Liver (tissue), 9 donors: ENCODE data around the gene SKI. TPM values are rescaled to one million over a fixed set of nuclear protein-coding genes. Genes with fewer than 3 reads are reported as not detected.

Source experiments
- DNase-seq: peaks from one replicate; pipeline ENCODE4 v3.0.0-alpha.2; 2017; ENCODE audit warnings: low spot score
- H3K27ac ChIP-seq, 2 donors: one replicate each; pipeline ENCODE4 v1.7.0; 2013; ENCODE audit warnings: inconsistent platforms in 2 of 2, low read length in 2 of 2, control low read depth in 1 of 2, low read depth in 1 of 2, mild to moderate bottlenecking in 1 of 2
- H3K27me3 ChIP-seq, 4 donors: one replicate each; pipeline versions ENCODE4 v1.6.1 to v1.7.0; 2013; ENCODE audit warnings: low read length in 3 of 4, inconsistent platforms in 1 of 4, mild to moderate bottlenecking in 1 of 4, moderate library complexity in 1 of 4; ENCODE audit not compliant: control insufficient read depth in 4 of 4, insufficient read depth in 4 of 4
- H3K36me3 ChIP-seq, 4 donors: one replicate each; pipeline versions ENCODE4 v1.6.1 to v1.7.0; 2013; ENCODE audit warnings: low read length in 3 of 4, mild to moderate bottlenecking in 3 of 4, low read depth in 1 of 4, moderate library complexity in 1 of 4; ENCODE audit not compliant: control insufficient read depth in 4 of 4, insufficient read depth in 3 of 4
- H3K4me1 ChIP-seq, 4 donors: one replicate each; pipeline versions ENCODE4 v1.6.1 to v1.7.0; 2013; ENCODE audit warnings: low read length in 3 of 4, mild to moderate bottlenecking in 3 of 4, moderate library complexity in 1 of 4; ENCODE audit not compliant: control insufficient read depth in 4 of 4, insufficient read depth in 4 of 4
- H3K4me3 ChIP-seq, 3 donors: one replicate each; pipeline versions ENCODE4 v1.6.1 to v1.7.0; 2013; ENCODE audit warnings: low read length in 3 of 3, control low read depth in 1 of 3, low read depth in 1 of 3, mild to moderate bottlenecking in 1 of 3
- H3K9ac ChIP-seq, 2 donors: one replicate each; pipeline ENCODE4 v1.7.0; 2013; ENCODE audit warnings: low read length in 2 of 2, mild to moderate bottlenecking in 2 of 2, moderate library complexity in 2 of 2, control low read depth in 1 of 2, low read depth in 1 of 2
- H3K9me3 ChIP-seq, 4 donors: one replicate each; pipeline versions ENCODE4 v1.6.1 to v1.7.0; 2013; ENCODE audit warnings: low read length in 3 of 4; ENCODE audit not compliant: control insufficient read depth in 4 of 4
- ATF3 ChIP-seq: IDR thresholded peaks from 2 replicates; pipeline ENCODE4 v1.6.1; 2016; ENCODE audit warnings: antibody characterized with exemption
- EGR1 ChIP-seq, 2 donors: IDR thresholded peaks; 2 replicates each; pipeline ENCODE4 v1.6.1; 2016 to 2018; ENCODE audit warnings: antibody characterized with exemption in 2 of 2, low read depth in 2 of 2
- HNF4G ChIP-seq: IDR thresholded peaks from 2 replicates; pipeline ENCODE4 v1.6.1; 2016; ENCODE audit warnings: antibody characterized with exemption
- NR2F2 ChIP-seq: IDR thresholded peaks from 2 replicates; pipeline ENCODE4 v1.6.1; 2016; ENCODE audit warnings: antibody characterized with exemption
- RAD21 ChIP-seq, 2 donors: IDR thresholded peaks; 2 replicates each; pipeline ENCODE4 v1.6.1; 2016; ENCODE audit warnings: antibody characterized with exemption in 2 of 2, mild to moderate bottlenecking in 2 of 2
- RXRA ChIP-seq, 2 donors: IDR thresholded peaks; 2 replicates each; pipeline ENCODE4 v1.6.1; 2017 to 2018; ENCODE audit warnings: antibody characterized with exemption in 2 of 2, mild to moderate bottlenecking in 1 of 2
- SP1 ChIP-seq: IDR thresholded peaks from 2 replicates; pipeline ENCODE4 v1.6.1; 2018; ENCODE audit warnings: antibody characterized with exemption, mild to moderate bottlenecking
- YY1 ChIP-seq: IDR thresholded peaks from 2 replicates; pipeline ENCODE4 v1.6.1; 2016; ENCODE audit warnings: antibody characterized with exemption, mild to moderate bottlenecking
- ZBTB33 ChIP-seq: IDR thresholded peaks from 2 replicates; pipeline ENCODE4 v1.6.1; 2016; ENCODE audit warnings: antibody characterized with exemption
- WGBS: extraction: QIAGEN DNeasy Blood & Tissue Kit; methylation state at CpG from one replicate; pipeline ENCODE4 v1.1.7; 2013; 5-methylcytosine and 5-hydroxymethylcytosine counted together
- polyA plus RNA-seq, 2 donors: library from polyadenylated mRNA; stranded (reverse) in 1 of 2; unstranded in 1 of 2; fragments of 200-250 nt in 1 of 2; fragments of >200 nt in 1 of 2; fragmentation: Nextera tagmentation in 1 of 2; extraction: Ambion mirVana in 1 of 2; gene quantifications; one replicate each; pipeline versions ENCODE4 v1.2.1 to v1.2.3, GENCODE V29; 2013 to 2015
- total RNA-seq, 2 donors: library from RNA; depleted of rRNA; stranded (reverse); fragments of >200 nt; gene quantifications; one replicate each; pipeline ENCODE4 v1.2.3, GENCODE V29; 2014
- donor health status: healthy.
- donor health status: healthy.
- donor health status: healthy.
- donor health status: healthy.
- donor health status: healthy.

The SKI gene
- total and polyA plus RNA-seq, 4 donors = 3.2 to 21.3 (median 19.5) TPM

GRCh38 chr1:2290171-2290578, 62.1 kb downstream of the SKI start:
- no peaks in the 10 kb centered on the region for H3K9me3 ChIP-seq
- no peak overlapping the region for H3K9ac ChIP-seq
- H3K4me1 ChIP-seq = peaks cover 20 to 57% (median 38%) of the 10 kb centered on the region in 4 donors
- H3K4me3 ChIP-seq = no peak overlapping the region
- TF ChIP-seq RXRA (IDR thresholded peaks at IDR 0.05) (no peak), SP1 (no peak), ZBTB33 (no peak), RAD21 (IDR thresholded peaks at IDR 0.05) (no peak)
- 75% methylated on average over 7 of the region's 7 CpGs for WGBS
- no peaks in the 10 kb centered on the region for H3K27me3 ChIP-seq
- no peak for DNase-seq
- peak overlapping the region; percentile 49 to 64 for H3K27ac ChIP-seq
- H3K36me3 ChIP-seq = peaks cover 0 to 1% (median 0%) of the 10 kb centered on the region in 4 donors

GRCh38 chr1:2290595-2291510, 62.7 kb downstream of the SKI start:
- Histone ChIP-seq H3K4me3 (no peak overlapping the region), H3K9ac (no peak overlapping the region), H3K36me3 (peaks cover 0 to 1% (median 0%) of the 10 kb centered on the region in 4 donors), H3K27me3 (no peaks in the 10 kb centered on the region), H3K27ac (peak overlapping the region; percentile 49 to 64), H3K4me1 (peaks cover 20 to 57% (median 38%) of the 10 kb centered on the region in 4 donors), H3K9me3 (no peaks in the 10 kb centered on the region)
- WGBS = 63% methylated on average over 41 of the region's 41 CpGs
- TF ChIP-seq RXRA (IDR thresholded peaks at IDR 0.05) (no peak), HNF4G (no peak), EGR1 (IDR thresholded peaks at IDR 0.05; ENCODE audit: low read depth in 2 of 2) (no peak), YY1 (peak; percentile 80), SP1 (peak; percentile 38), ATF3 (no peak), RAD21 (IDR thresholded peaks at IDR 0.05) (peak in 1 of 2 donors; percentile 30), NR2F2 (peak; percentile 62)
- no peak for DNase-seq

GRCh38 chr1:2291577-2291976, 63.5 kb downstream of the SKI start:
- Histone ChIP-seq H3K9ac (no peak overlapping the region), H3K36me3 (peaks cover 0 to 1% (median 0%) of the 10 kb centered on the region in 4 donors), H3K4me3 (no peak overlapping the region), H3K9me3 (no peaks in the 10 kb centered on the region), H3K27me3 (no peaks in the 10 kb centered on the region), H3K27ac (peak overlapping the region; percentile 49 to 64), H3K4me1 (peaks cover 20 to 56% (median 34%) of the 10 kb centered on the region in 4 donors)
- no peak for DNase-seq
- no peak for TF ChIP-seq RAD21 (IDR thresholded peaks at IDR 0.05)
- WGBS = 75% methylated on average over 5 of the region's 5 CpGs
